Muscle layer of duodenum (tissue), 2 donors: ENCODE data around the gene BRAT1.

ENCODE experiments used
- H3K27ac ChIP-seq: one replicate; pipeline ENCODE4 v1.7.0; 2013; ENCODE audit warnings: mild to moderate bottlenecking, low read length
- H3K27me3 ChIP-seq: one replicate; pipeline ENCODE4 v1.7.0; 2013; ENCODE audit warnings: low read depth, mild to moderate bottlenecking, control low read depth, low read length
- H3K36me3 ChIP-seq, 2 donors: one replicate each; pipeline ENCODE4 v1.7.0; 2013; ENCODE audit warnings: low read length in 2 of 2, control low read depth in 1 of 2, mild to moderate bottlenecking in 1 of 2; ENCODE audit not compliant: insufficient read depth in 2 of 2, control insufficient read depth in 1 of 2
- H3K4me1 ChIP-seq, 2 donors: one replicate each; pipeline ENCODE4 v1.7.0; 2013; ENCODE audit warnings: low read length in 2 of 2, mild to moderate bottlenecking in 2 of 2, control low read depth in 1 of 2, moderate library complexity in 1 of 2; ENCODE audit not compliant: insufficient read depth in 2 of 2, control insufficient read depth in 1 of 2
- H3K4me3 ChIP-seq, 2 donors: one replicate each; pipeline ENCODE4 v1.7.0; 2013; ENCODE audit warnings: low read length in 2 of 2, low read depth in 1 of 2, mild to moderate bottlenecking in 1 of 2
- H3K9me3 ChIP-seq, 2 donors: one replicate each; pipeline ENCODE4 v1.7.0; 2013; ENCODE audit warnings: low read length in 2 of 2, control low read depth in 1 of 2, mild to moderate bottlenecking in 1 of 2; ENCODE audit not compliant: control insufficient read depth in 1 of 2
- donor health status: healthy.

BRAT1 gene

DNA sequence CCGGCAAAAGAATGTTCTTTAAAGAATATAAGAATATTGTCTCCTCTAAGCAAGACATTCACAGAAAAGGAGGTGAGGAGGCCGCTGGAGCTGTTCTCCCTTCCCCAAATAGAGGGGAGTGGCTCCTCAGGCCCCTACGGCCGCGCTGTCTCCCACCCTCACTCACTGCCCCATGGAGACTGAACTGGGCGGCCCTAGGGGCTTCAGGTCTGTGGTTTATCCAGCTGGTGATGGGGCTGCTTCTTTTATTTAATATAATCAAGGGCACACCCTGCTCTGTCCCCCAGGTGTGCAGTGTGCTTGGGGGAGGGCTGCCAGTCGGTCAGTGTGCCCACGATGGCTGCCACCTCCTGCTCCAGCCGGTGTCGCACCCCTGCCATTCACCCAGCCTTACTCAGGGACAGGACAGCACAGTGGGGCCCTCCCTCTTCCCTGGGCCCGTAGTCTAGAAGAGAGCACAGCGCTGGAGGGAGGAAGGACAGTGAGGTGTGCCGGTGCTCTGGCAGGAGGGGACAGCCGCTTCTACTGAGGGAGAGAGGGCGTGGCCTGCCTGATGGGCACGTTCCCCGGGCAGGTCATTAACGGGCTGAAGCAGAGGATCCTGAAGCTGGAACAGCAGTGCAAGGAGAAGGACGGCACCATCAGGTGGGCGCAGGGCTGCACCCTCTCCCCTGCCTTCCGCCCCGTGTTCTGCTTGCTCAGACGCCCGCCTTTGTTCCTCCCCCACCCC is 26.8 kb upstream of the BRAT1 start:
- Histone ChIP-seq H3K4me3 (no peak overlapping the region), H3K36me3 (peaks cover 20 to 38% of the 10 kb centered on the region in 2 donors), H3K27ac (no peak overlapping the region), H3K27me3 (no peaks in the 10 kb centered on the region), H3K9me3 (no peaks in the 10 kb centered on the region), H3K4me1 (no peaks in the 10 kb centered on the region)

DNA sequence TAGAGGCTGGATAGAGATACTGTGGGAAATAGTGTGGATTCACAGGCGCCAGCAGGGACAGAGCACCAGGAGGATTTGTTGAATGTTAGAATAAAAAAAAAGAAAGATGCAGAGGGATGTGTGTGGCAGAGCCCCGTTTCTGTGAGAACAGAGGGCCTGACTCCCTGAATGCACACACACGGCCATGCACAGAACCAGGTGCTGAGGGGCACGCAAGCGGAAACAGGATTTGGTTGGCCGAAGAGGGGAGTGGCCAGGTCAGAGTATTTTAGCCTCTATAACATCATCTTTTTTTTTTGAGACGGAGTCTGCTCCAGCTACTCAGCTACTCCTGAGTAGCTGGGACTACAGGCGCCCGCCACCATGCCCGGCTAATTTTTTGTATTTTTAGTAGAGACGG is 25.3 kb upstream of the BRAT1 start:
- Histone ChIP-seq H3K9me3 (no peaks in the 10 kb centered on the region), H3K27me3 (no peaks in the 10 kb centered on the region), H3K4me3 (no peak overlapping the region), H3K36me3 (peaks cover 13 to 28% of the 10 kb centered on the region in 2 donors), H3K4me1 (no peaks in the 10 kb centered on the region), H3K27ac (no peak overlapping the region)

DNA sequence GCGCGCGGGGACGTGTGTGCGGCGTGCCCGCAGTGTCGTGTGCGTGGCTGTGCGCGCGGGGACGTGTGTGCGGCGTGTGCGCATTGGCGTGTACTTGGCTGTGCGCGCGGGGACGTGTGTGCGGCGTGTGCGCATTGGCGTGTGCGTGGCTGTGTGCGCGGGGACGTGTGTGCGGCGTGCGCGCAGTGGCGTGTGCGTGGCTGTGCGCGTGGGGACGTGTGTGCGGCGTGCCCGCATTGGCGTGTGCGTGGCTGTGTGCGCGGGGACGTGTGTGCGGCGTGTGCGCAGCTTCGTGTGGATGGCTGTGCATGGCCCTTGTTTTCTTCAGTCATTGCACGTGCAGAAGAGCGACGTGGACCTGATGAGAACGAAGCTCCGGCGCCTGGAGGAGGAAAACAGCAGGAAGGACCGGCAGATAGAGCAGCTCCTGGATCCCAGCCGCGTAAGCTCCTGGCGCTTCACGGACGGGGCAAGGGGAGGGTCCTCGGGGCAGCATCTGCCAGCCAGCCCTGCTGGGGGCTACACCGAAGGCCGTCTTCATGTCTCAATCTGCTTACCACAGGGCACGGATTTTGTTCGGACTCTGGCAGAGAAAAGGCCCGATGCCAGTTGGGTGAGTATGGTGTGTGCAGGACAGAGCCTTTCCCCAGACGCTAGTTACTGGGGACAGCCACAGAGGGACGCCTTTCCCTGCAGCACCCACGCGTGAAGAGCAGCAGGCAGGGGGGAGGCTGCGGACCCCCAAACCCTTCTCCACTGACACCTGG is 22.8 kb upstream of the BRAT1 start:
- no peaks in the 10 kb centered on the region for H3K9me3 ChIP-seq
- H3K36me3 ChIP-seq = peaks cover 19 to 37% of the 10 kb centered on the region in 2 donors
- no peak overlapping the region for H3K27ac ChIP-seq
- H3K4me1 ChIP-seq = no peaks in the 10 kb centered on the region
- no peak overlapping the region for H3K4me3 ChIP-seq
- H3K27me3 ChIP-seq = no peaks in the 10 kb centered on the region

DNA sequence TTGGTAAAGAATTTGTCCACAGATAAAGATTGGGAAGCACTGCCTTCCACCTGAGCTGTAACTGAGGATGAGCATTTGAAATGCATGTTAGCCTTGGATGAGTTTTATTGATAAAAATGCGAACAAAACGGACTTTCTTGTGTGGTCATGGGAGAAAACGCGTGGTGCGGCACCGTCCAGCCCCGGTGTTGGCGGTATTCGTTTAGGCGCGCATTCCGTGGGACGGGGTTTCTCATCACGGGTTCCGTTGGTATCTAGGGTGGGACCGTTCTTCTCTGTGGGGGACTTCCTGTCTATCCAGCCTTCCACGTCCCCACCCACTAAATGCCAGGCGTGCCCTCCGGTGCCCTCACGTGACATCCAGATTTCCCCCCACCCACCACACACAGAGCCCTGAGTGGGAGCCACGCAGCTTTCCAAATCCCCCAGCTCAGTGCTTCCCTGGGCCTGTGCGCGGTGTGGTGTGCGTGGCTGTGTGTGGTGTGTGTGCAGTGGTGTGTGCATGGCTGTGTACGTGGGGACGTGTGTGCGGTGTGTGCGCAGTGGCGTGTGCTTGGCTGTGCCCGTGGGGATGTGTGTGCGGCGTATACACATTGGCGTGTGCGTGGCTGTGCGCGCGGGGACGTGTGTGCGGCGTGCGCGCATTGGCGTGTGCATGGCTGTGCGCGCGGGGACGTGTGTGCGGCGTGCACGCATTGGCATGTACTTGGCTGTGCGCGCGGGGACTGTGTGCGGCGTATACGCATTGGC is 21.6 kb upstream of the BRAT1 start:
- no peaks in the 10 kb centered on the region for H3K9me3 ChIP-seq
- peaks cover 21 to 44% of the 10 kb centered on the region in 2 donors for H3K36me3 ChIP-seq
- H3K27ac ChIP-seq = no peak overlapping the region
- H3K27me3 ChIP-seq = no peaks in the 10 kb centered on the region
- H3K4me3 ChIP-seq = no peak overlapping the region
- H3K4me1 ChIP-seq = no peaks in the 10 kb centered on the region

DNA sequence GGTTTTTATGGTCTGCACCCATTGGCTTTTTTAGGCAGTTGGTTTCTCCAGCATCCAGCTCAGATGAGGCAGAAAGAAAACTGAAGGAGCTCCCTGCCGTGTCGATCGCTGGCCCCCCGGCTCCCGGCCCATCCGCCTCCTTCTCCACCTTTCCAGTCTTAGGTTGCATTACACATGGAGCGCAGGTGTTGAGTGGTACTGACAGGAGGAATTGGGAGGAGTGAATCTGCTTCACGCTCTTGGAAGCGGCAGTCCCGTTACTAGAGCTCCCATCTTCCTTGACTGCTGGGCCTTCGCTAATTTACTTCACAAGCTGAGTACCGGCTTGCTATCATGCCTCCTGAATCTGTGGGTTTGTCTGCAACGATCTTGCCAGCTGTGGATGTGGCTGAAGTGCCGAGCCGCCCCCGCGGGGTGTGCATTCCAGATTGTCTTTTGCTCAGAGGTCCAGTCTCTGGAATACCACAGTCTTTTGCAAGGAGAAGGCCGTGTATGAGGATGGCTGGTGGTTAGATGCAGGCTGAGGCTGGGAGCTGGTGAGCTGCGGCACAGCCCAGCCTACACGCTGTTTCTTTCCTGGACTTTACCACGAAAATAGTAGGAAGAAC is 20.5 kb upstream of the BRAT1 start:
- H3K27ac ChIP-seq = no peak overlapping the region
- no peaks in the 10 kb centered on the region for H3K9me3 ChIP-seq
- H3K27me3 ChIP-seq = no peaks in the 10 kb centered on the region
- H3K4me3 ChIP-seq = no peak overlapping the region
- no peaks in the 10 kb centered on the region for H3K4me1 ChIP-seq
- H3K36me3 ChIP-seq = peaks cover 21 to 49% of the 10 kb centered on the region in 2 donors

DNA sequence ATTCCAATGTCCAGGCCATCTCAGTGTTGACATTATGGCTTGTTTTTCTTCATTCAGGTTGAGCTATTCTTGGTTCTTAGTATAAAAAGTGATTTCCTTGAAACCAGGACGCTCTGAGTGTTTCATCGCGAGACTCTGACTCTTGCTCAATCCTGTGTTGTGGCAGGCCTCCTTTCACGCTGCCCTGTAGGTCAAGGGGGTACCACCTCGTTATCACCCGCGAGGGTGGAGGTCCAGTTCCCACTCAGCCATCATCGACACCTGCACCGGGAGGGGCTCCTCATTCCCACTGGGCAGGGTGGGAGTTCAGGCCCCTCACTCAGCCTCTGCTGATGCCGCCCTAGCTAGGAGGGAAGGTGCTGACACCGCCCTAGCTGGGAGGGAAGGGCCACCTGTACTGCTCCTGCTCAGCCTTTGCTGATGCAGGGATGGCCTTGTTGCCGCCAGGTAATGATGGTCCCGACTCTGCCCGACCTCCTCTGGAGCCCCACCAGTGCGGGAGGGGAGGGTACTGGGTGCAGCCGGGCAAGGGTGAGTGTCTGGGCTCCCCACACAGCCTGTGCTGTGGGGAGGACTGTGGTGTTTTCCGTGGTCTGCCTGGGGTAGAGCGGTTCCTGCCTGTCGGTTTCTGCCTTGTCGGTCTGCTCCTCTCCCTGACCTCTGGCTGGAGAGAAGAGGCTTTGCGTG is 19.9 kb upstream of the BRAT1 start:
- no peaks in the 10 kb centered on the region for H3K27me3 ChIP-seq
- no peak overlapping the region for H3K27ac ChIP-seq
- H3K4me3 ChIP-seq = no peak overlapping the region
- H3K4me1 ChIP-seq = no peaks in the 10 kb centered on the region
- H3K9me3 ChIP-seq = no peaks in the 10 kb centered on the region
- H3K36me3 ChIP-seq = peaks cover 21 to 49% of the 10 kb centered on the region in 2 donors

DNA sequence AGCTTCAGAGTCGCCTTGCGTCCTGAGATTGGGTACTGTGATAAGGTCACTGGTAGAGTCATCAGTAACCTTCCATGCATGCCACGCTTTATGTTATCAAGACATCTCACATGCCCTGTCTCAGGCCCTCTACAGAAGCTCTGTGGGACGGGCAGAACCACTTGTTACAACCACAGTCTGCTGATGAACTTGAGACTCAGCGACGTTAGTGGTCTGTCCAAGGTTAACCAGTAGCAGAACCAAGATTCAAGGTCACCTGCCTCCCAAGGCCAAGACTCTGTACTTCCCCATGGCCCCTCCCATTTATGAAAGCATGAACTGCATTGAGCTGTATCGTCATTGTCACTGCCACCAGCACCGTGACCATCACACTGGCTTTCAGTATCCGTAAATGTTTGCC is 18.4 kb upstream of the BRAT1 start:
- Histone ChIP-seq H3K9me3 (no peaks in the 10 kb centered on the region), H3K27me3 (no peaks in the 10 kb centered on the region), H3K36me3 (peaks cover 25 to 43% of the 10 kb centered on the region in 2 donors), H3K4me1 (no peaks in the 10 kb centered on the region), H3K27ac (no peak overlapping the region), H3K4me3 (no peak overlapping the region)

DNA sequence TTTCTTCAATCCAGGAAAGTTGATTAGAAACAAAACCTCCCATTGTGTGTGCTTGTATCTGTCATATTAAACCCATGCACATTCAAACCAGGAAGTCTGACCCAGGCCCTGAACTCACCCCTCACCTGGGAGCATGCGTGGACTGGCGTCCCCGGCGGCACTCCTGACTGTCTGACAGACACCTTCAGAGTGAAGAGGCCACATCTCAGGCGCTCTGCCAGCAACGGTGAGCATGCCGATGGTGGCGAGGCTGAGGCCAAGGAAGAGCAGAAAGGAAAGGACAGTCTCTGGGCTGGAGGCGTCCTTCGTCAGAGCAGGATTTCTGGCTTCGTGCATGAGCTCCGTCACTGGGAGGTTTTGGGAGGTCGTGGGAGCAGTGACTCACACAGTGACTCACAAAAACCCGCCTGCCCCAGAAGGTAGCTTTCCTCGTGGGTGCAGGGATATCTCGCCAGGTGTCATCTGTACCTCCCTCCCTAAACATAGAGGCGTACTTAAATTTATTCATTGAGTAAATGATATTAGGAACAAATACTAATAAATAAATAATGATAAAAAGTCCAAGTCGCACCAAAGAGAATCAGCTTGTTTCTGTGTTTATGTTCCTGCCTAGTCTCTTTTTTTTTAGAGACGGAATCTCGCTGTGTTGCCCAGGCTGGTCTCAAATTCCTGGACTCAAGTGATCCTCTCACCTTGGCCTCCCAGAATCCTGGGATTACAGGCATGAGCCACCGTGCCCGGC is 16.9 kb upstream of the BRAT1 start:
- no peak overlapping the region for H3K4me3 ChIP-seq
- peaks cover 0 to 7% of the 10 kb centered on the region in 2 donors for H3K4me1 ChIP-seq
- no peak overlapping the region for H3K27ac ChIP-seq
- H3K36me3 ChIP-seq = peaks cover 27 to 40% of the 10 kb centered on the region in 2 donors
- H3K27me3 ChIP-seq = no peaks in the 10 kb centered on the region
- no peaks in the 10 kb centered on the region for H3K9me3 ChIP-seq

DNA sequence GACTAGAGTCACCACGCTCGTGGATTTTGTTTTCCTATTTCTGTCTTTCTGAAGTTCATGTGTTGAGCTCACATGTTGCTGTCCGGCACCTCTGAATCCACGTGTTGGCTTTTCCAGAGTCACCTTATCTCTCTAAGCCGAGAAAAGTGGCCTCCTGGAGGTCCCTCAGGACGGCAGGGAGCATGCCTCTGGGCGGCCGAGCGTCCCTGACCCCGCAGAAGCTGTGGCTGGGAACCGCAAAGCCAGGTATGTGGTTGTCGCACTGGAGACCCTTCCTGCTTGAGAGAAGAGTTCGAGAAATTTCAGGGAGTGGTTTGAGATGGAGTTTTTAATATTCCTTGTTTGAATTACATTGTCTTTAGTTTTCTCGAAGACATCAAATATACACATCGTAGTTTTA is 16.1 kb upstream of the BRAT1 start:
- Histone ChIP-seq H3K4me3 (no peak overlapping the region), H3K9me3 (no peaks in the 10 kb centered on the region), H3K4me1 (peaks cover 0 to 8% of the 10 kb centered on the region in 2 donors), H3K36me3 (peaks cover 27 to 40% of the 10 kb centered on the region in 2 donors), H3K27me3 (no peaks in the 10 kb centered on the region), H3K27ac (no peak overlapping the region)

DNA sequence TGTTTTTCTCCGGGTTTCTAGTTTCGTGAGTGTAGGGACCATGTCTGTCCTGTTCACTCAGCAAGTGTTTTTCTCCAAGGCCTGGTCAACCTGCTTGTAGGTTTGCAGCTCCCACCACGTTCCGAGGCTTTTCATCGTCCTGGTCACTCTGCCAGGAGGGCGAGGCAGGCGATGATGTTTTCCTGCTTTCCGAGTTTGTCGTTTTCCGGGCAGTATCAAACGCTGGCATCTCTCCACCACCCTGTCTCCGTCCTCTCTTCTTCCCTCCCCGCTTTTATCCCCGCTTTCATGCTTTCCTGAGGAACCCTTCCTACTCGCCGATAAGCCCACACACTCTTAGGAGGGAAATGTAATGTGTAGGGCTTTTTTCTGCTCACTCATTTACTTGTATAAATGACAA is 14.7 kb upstream of the BRAT1 start:
- Histone ChIP-seq H3K4me1 (peaks cover 0 to 8% of the 10 kb centered on the region in 2 donors), H3K27me3 (no peaks in the 10 kb centered on the region), H3K4me3 (no peak overlapping the region), H3K27ac (no peak overlapping the region), H3K36me3 (peaks cover 27 to 34% of the 10 kb centered on the region in 2 donors), H3K9me3 (no peaks in the 10 kb centered on the region)
